Iris pigment epithelial cell (primary cell): ENCODE data around the gene DNAJC3.
A peak's percentile ranks its signal among the peaks of the same experiment; 100 is the strongest.
"Not testable (repeated sequence)": the region's sequence is repeated elsewhere in the genome, so short reads cannot be mapped to it uniquely, and the experiment has no call there.

Experiments used
- DNase-seq: peaks from one replicate; pipeline ENCODE4 v3.0.0-alpha.2; 2011; ENCODE audit warnings: low read depth

The DNAJC3 gene

DNA sequence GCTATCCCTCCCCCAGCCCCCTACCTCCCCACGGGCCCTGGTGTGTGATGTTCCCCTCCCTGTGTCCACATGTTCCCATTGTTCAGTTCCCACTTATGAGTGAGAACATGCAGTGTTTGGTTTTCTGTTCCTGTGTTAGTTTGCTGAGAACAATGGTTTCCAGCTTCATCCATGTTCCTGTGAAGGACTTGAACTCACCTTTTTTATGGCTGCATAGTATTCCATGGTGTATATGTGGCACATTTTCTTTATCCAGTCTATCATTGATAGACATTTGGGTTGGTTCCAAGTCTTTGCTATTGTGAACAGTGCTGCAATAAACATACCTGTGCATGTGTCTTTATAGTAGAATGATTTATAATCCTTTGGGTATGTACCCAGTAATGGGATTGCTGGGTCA lies 105.0 kb downstream of the DNAJC3 start:
- DNase-seq, result not testable (repeated sequence)

DNA sequence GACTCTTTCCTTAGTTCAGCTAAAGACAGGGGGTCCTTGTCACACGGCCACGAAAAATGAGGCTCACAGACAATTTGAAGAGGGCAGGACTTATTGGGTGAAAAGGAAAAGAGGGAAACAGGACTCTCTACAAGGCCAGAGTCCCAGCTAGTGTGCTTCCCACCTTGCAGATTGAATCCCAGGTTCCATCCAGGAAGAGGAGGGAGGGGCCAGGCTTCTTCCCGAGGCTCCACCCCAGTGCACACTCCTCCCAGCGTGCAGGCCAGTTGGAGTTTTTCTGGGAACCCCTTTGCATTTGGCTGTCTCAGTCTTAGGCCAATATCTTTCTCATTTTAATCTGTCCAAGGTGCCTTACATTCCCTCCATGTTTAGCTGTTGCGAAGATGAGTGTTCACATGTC lies 106.8 kb downstream of the DNAJC3 start:
- DNase-seq, result no peak

DNA sequence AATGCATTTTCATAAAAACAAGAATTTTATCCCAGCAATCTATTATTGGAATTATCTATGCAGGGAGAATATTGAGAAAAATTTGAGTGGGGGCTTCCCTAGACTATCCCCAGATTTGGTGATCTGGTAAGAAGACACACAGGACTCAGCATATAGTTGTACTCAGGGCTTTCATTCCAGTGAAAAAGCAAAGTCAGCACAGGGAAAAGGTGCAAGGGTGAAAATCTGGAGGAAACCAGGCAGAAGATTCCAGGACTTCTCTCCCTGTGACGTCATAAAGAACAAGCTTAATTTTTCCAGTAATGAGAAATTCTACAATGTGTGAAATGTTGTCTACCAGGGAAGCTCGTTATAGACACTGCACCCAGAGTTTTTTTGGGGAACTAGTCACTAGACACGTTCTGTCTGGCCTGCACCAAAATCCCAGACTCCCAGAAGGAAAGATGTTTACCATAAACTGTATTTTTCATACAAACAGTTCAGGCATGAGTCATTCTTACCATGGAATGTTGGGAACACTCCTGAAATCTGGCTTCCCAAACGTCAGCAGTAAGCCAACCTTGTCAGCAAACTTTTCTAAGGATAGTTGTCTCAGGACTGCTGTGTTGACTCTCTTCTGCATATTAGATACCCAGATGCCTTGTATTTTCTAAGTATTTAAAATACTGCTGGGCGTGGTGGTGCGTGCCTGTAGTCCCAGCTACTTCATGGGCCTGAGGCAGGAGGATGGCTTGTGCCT lies 107.4 kb downstream of the DNAJC3 start:
- DNase-seq, result peak; percentile 58

DNA sequence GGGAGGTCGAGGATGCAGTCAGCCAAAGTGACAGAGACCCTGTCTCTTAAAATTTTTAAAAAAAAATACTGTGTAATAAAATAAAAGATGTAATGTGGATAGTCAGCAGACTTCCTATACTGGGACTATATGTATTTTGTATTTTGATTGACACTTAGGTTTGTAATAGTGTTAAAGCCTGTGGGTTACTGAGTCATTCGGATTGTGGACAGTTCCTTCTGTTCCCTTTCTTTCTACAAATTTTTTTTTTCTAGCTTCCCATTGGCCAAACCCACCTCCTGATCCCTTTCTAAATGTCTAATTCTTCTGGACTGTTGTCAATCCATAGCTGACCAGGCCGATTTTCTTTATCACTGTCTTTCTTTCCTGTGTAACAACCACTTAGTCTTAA lies 108.0 kb downstream of the DNAJC3 start:
- DNase-seq, result peak; percentile 78

DNA sequence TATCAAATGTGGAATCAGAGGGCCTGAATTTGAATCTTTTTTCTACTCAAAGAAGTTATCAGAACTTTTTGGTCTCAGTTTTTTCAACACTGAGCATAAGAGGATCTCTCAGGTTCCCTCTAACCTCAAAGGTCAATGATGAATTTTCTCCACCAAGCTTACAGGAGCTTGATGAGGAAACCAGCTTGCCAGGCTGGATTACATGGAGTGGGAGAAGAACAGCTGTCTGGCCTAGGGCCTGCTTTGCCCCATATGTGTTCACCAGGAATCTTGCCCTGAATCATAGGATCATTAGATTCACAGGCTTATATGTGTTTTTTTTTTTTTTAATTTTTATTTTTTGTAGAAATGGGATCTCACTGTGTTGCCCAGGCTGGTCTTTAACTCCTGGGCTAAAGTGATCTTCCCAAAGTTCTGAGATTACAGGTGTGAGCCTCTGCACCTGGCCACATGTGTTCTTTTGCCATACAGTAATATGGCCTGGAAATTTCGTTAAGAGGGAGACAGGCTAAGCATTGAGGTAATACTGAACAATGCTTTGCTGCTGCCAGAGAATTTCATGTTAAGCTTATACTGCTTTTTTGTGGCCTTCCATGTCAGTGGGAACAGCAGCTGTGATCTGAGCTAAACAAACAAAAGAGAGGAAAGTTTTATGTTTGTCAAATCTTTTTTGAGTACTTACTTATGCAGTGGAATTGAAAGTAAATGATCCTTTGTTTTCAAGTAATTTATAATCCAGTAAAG lies 110.6 kb downstream of the DNAJC3 start:
- DNase-seq, result peak; percentile 35

DNA sequence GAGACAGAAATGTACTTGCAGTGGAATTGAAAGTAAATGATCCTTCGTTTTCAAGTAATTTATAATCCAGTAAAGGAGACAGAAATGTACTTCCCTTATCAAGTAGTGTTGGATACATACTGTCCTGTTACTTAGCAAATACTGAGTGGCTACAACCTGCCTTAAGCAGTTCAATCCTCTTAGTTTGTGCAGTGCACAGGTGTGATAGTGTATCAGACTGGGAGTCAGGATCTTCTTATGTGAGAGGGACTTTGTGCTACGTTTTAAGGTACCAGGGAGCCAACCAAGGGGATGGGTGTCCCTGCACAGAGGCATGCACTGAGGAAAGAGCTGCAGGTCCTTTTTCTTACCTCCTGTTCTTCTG lies 111.1 kb downstream of the DNAJC3 start:
- no peak for DNase-seq

DNA sequence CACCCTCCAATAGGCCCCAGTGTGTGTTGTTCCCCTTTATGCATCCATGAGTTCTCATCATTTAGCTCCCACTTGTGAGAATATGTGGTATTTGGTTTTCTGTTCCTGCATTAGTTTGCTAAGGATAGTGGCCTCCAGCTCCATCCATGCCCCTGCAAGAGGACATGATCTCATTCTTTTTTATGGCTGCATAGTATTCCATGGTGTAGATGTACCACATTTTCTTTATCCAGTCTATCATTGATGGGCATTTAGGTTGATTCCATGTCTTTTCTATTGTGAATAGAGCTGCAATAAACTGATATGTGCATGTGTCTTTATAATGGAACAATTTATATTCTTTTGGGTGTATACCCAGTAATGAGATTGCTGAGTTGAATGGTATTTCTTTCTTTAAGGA lies 112.4 kb downstream of the DNAJC3 start:
- not testable (repeated sequence) for DNase-seq

DNA sequence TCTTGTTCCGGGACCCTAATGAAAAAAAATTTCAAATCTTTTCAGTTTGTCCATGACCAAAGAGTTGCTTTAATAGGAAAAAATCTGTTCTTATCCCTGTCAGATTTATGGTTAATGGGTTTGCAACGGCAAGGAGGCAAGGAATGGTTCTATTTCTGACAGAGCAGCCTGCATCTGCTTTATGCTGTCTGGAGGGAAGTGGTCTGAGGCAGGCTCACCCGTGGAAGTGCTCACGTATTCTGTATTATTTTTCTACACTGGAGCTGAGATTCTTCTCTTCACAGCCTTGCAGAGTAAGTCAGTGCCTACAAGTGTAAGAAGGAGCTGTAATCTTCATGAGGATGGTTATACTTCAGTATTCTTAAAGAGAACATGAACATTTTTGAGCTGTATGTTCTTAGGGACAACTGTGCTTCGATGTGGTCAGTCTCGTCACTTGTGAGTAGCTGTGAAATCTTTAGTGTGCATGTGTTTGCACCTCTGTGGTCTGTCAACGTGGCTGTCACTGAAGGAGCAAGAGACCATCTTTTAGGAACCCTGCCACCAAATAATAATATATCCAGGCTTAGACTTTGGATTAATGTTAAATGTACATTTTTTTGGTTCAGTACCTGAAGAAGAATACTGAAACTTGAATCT lies 114.3 kb downstream of the DNAJC3 start:
- DNase-seq, result no peak

DNA sequence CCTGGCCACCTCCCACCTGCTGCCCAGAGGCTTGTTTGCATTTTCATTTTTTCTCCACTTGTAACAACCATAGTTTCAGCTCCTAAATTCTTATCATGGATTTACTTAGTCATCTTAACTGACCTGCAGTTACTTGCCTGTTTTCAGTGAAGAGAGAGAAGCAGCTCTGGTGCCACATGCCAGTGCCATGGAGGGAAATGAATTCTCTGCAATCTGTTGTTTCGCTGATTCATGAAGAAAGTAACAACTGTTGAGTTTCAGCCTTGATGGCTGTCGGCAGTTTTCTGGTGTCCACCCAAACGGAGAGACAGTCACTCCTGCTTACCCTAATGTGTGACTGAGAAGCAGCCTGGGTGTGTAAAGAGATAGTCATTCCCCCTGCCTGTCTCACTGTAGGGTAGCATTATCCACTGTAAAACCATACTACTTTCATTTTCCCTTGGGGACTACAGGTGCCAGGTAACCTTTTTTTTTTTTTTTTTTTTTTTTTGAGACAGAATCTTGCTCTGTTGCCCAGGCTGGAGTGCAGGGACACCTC lies 116.1 kb downstream of the DNAJC3 start:
- no peak for DNase-seq

DNA sequence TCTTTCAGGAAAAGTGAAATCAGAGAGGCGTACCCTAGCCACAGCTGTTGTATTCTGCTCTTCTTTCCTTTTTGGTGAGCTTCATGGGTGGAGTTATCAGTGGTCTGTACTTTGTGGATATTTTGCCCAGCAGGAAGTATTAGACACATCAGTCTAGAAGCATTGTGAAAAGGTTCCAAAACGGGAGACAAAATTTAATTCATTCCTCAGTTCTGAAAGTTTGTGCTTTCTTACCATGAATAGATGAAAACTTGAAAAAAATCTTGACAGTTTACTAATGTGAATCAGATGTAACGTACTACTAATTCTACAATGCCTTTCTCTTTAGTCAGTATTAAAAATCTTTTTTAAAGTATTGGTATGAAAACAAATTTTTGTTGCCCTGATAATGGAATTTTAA lies 116.8 kb downstream of the DNAJC3 start:
- no peak for DNase-seq

DNA sequence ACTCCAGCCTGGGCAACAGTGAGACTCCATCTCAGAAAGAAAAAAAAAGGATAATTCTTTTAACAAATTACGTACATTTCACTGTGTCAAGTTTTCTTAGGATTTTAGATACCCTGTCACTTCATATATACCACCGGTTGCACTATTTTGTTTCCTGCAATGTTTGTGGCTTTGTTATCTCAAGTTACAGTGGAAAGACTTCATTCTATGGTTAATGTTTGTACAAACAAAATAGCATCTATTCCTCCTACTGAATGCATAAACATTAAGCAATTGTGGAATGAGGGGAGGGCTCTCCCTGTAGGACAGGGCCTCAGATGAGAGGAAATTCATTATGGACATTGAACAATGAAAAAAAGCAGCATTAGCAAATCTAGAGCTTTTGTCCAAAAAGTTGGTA lies 120.1 kb downstream of the DNAJC3 start:
- DNase-seq, result no peak

DNA sequence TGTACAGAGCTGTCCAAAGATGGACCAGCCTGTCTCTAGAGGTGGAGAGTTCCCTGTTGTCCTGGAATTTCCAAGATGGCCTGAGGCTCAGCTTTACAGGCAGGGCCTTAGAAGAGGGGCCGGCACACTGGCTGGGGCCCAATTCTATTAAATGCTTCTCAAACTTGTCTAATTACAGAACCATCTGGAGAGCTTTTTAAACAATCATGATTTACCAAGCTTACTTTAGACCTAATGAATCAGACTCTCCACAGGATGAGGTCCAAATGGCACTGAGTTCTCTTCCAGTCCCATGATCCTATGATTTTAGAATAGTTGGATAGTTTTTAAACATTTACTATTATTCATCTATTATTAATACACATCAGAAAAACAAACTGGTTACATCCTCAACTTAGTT lies 123.5 kb downstream of the DNAJC3 start:
- no peak for DNase-seq

DNA sequence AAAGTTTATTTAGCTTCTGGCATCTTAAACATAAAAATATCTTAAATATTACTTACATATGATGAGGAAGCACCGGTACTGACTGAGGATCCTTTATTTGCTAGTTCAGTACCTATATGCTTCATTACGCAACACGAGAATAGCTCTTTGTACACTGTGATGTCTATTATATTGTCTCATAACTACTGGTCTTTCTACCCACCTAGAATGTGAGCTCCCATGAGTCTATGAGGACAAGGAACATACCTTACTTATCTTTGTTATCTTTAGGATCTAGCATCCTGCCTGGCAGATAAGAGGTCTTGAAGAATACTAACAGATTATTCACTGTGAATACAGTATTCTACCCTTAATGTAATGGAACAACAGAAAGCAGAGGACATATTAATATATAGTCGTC lies 124.9 kb downstream of the DNAJC3 start:
- no peak for DNase-seq

DNA sequence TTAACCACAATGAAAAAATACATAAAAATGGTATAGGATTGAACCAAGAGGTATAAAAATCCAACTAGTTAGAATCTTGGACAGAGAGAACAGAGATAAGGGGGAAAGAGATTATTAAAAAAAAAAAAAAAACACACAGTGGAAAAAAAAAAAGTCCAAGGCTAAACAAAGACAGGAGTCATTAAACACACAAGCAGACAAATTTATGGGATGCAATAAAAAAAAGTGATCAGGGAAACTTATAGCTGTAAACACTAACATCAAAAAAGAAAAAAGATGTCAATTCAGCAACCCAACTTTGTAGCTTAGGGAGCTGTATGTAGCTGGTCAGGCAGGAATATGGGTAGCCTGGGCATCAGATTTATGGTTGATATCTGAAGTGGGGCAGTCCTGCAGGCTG lies 129.0 kb downstream of the DNAJC3 start:
- DNase-seq, result no peak

DNA sequence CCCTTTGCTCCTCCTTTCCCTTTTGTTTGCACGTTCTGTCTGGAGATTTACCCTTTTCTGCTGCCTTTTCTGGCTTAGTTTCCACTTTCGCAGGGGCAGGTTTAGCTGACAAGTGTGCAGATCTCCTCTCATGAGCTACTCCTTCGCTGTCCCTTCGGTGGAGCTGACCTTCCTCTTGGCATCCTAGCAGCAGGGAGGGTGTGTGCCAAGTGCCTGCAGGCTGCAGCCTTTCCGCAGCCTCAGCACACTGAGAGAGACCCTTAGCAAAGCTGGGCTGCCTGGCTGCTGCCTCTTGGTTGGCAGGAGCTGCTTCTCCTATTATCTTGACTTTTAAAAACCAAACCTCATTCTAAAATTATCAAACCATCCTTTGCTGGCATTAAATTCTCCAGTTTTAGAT lies 132.5 kb downstream of the DNAJC3 start:
- no peak for DNase-seq

DNA sequence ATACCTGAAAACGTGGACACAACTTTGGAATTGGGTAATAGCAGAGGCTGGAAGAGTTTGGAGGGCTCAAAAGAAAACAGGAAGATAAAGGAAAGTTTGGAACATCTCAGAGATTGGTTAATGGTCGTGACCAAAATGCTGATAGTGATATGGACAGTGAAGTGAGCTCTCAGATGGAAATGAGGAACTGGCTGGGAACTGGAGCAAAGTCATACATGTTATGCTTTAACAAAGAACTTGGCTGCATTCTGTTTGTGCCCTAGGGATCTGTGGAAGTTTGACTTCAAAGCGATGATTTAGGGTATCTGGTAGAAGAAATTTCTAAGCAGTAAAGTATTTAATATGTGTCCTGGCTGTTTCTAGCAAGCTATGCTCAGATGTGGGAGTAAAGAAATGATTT lies 136.2 kb downstream of the DNAJC3 start:
- no peak for DNase-seq

DNA sequence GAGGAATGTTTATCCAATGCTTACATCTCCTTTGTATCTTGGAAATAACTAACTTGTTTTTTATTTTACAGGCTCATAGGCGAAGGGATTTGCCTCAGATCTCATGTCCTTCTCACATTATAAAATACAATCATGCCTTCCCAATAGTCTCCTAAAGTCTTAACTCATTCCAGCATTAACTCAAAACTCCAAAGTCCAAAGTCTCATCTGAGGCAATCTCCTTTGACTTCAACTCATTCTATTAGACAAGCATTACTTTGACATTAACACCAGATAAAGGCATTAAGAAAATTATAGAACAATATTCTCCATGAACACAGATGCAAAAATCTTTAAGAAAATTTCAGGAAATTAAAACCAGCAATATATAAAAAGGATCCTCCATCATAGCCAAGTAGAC lies 137.6 kb downstream of the DNAJC3 start:
- DNase-seq, result no peak

DNA sequence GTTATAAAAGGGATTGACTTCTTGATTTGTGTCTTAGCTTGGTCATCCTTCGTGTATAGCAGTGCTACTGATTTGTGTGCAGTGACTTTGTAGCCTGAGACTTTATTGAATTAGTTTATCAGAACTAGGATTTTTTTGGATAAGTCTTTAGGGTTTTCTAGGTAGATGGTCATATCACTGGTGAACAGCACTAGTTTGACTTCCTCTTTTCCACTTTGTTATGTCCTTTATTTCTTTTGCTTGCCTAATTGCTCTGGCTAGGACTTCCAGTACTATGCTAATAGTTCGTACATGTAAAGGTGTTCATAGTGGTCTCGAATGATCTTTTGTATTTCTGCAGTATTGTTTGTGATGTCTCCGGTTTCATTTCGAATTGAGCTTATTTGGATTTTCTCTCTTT lies 145.4 kb downstream of the DNAJC3 start:
- no peak for DNase-seq

DNA sequence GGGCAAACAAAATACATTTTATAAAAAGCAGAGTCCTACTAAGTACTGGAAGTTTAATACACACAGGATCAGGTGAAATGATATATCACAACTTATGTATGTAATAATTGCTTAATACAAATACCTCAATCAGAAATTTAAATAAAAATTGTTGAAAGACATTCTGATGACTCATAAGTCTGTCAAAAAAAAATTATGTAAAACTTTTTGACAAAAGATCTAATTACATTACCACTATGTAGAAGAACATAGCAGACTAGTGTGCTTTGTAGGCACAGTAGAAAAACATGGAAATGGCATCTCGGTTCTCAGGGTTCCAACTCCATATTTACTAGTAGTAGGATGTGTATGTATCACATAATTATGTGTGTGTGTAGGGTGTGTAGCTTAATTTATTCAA lies 156.2 kb downstream of the DNAJC3 start:
- DNase-seq, result peak; percentile 22

DNA sequence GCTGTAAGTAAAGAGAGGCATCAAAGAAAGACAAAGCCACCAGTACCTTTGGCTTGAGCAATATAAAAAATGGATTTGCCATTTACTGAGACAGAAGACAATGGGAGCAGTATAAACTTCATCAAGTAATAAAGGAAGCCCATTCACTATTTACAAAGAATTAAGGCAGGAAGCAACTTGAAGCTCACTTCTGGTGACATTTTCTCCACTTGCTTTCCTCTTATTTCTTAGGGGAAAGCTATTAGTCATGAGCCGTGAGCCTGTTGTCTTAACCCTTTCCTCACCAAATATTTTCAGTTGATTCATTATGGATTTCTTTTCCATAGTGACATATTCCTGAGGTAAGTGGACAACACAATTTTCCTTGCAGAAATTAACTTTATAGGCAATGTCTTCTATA lies 156.8 kb downstream of the DNAJC3 start:
- DNase-seq, result peak; percentile 49

DNA sequence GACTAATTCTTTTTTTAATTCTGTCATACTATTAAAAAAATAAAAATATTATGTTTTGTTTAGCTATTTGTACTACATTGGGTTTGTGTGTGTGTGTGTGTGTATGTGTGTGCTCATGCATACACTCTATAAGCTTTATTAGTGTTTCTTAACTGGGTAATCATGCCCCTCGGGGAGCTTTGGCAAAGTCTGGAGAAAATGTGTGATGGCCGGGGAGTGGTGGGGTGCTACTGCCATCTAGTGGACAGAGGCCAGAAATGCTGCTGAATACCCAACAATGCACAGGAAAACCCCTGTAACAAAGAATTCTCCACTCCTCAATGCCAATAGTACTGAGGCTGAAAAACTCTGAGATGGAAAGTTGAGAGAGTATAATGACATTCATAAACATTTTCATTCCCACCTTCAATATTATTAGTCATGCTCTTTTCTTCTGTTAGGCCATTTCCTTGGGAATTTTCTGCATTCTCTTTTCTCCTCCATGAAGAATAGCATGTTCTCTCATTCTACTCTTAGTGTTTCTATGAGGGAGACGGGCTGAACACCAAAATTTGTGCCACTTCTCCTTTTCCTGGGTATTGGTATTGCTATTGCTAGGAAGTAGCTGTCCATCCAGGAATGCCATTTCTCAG lies 157.3 kb downstream of the DNAJC3 start:
- peak; percentile 53 for DNase-seq

DNA sequence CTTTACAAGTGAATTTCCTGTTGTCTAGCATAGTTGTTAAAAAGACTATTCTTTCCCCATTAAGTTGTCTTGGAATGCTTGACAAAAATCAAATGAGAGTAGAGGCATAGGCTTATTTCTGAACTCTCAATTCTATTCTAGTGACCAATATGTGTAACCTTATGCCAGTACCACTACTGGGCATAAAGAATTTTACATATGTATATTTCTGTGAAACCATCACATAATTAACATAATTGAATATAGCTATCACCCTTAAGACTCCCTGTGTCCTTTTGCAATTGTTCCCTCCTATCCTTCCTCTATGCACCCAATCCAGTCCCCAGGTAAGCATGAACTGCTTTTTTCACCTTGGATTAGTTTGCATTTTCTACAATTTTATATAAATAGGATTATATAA lies 165.0 kb downstream of the DNAJC3 start:
- DNase-seq, result no peak

DNA sequence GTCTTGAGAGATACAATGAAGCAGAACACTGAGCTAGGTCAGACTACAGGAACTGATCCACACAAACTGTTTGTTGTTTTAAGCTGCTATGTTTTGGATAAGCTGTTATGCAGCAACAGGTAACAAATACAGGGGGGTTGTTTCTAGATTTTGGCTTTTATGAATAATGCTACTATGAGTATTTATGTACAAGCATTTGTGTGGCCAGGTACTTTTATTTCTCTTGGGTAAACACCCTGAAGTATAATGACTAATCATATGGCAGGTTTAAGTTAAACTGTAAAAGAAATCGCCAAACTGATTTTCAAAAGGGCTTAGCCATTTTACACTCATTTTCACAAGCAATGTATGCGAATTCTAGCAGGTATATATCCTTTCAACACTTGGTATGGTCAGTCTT lies 166.0 kb downstream of the DNAJC3 start:
- DNase-seq, result no peak
